Measurements from ENCODE around the gene RYR1.

RYR1 gene

DNA sequence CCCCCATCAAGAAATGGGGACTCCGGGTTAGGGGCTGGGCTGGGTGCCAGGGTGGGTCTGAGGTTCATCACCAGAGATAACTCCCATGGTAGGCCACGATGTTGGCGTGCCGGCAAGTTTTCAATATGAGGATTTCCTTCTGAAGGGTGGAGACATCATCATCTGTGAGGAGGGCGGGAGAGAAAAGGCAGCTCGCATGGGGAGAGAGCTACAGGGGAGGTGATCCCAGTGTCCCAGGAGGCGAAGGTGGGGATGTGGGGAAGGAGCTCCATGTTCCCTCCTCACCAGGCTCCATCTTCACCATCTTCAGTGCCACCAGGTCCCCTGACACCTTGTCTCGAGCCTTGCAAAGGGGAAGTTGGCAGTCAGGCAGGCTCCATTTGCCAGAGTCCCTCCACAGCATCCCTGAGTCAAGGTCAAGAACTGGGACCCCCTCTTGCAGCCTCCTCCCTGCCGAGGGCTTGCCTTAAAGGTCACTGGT lies 183.8 kb downstream of the RYR1 start:
- Histone ChIP-seq H3K27me3 (ENCODE audit: control insufficient read depth, low read length) (no peaks in the 10 kb centered on the region), H3F3A (ENCODE audit: control insufficient read depth, insufficient read depth) (peaks cover 8% of the 10 kb centered on the region), H3K9me2 (replicated peaks; ENCODE audit: control insufficient read depth, low read length) (no peaks in the 10 kb centered on the region), H4K20me1 (ENCODE audit: control insufficient read depth, insufficient read depth, low read depth, low read length) (peaks cover 8% of the 10 kb centered on the region; the same call in 1 of the 2 replicates), H3K4me1 (ENCODE audit: control insufficient read depth, low read length) (peaks cover 40% of the 10 kb centered on the region), H3K4me2 (ENCODE audit: low read length) (peak overlapping the region; percentile 93), H3K36me3 (ENCODE audit: control insufficient read depth, low read length) (peaks cover 60% of the 10 kb centered on the region), H3K27ac (ENCODE audit: low read depth, low read length) (peak overlapping the region; percentile 91), H3K9me3 (ENCODE audit: control insufficient read depth, insufficient read depth, low read length) (no peaks in the 10 kb centered on the region), H3K4me3 (ENCODE audit: low read length) (peak overlapping the region; percentile 90), H3K79me2 (ENCODE audit: control insufficient read depth, low read length) (peaks cover 64% of the 10 kb centered on the region)
- TF ChIP-seq, protein P1, sequence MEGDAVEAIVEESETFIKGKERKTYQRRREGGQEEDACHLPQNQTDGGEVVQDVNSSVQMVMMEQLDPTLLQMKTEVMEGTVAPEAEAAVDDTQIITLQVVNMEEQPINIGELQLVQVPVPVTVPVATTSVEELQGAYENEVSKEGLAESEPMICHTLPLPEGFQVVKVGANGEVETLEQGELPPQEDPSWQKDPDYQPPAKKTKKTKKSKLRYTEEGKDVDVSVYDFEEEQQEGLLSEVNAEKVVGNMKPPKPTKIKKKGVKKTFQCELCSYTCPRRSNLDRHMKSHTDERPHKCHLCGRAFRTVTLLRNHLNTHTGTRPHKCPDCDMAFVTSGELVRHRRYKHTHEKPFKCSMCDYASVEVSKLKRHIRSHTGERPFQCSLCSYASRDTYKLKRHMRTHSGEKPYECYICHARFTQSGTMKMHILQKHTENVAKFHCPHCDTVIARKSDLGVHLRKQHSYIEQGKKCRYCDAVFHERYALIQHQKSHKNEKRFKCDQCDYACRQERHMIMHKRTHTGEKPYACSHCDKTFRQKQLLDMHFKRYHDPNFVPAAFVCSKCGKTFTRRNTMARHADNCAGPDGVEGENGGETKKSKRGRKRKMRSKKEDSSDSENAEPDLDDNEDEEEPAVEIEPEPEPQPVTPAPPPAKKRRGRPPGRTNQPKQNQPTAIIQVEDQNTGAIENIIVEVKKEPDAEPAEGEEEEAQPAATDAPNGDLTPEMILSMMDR (IDR thresholded peaks at IDR 0.05; ENCODE audit: low read depth, low read length, poor library complexity, severe bottlenecking): no peak
- no peak for TF ChIP-seq EZH2phosphoT487 (IDR thresholded peaks at IDR 0.05; ENCODE audit: borderline replicate concordance, low read length)

- Histone ChIP-seq H3K4me2 (ENCODE audit: low read length) (peak within 1 kb of the TSS; percentile 93), H3K9me2 (replicated peaks; ENCODE audit: control insufficient read depth, low read length) (no peaks in the 10 kb centered on the region), H3K9me3 (ENCODE audit: control insufficient read depth, insufficient read depth, low read length) (no peaks in the 10 kb centered on the region), H3F3A (ENCODE audit: control insufficient read depth, insufficient read depth) (peaks cover 8% of the 10 kb centered on the region), H3K4me1 (ENCODE audit: control insufficient read depth, low read length) (peaks cover 40% of the 10 kb centered on the region), H4K20me1 (ENCODE audit: control insufficient read depth, insufficient read depth, low read depth, low read length) (peaks cover 8% of the 10 kb centered on the region; the same call in 1 of the 2 replicates), H3K4me3 (ENCODE audit: low read length) (peak within 1 kb of the TSS; percentile 90), H3K36me3 (ENCODE audit: control insufficient read depth, low read length) (peaks cover 61% of the 10 kb centered on the region), H3K79me2 (ENCODE audit: control insufficient read depth, low read length) (peaks cover 64% of the 10 kb centered on the region), H3K27me3 (ENCODE audit: control insufficient read depth, low read length) (no peaks in the 10 kb centered on the region), H3K27ac (ENCODE audit: low read depth, low read length) (peak within 1 kb of the TSS; percentile 91)
- TF ChIP-seq, protein P1 (IDR thresholded peaks at IDR 0.05; ENCODE audit: low read depth, low read length, poor library complexity, severe bottlenecking): no peak
- TF ChIP-seq EZH2phosphoT487 (IDR thresholded peaks at IDR 0.05; ENCODE audit: borderline replicate concordance, low read length): no peak
Observed at GRCh38 chr19:38617764-38618589, 184.5 kb downstream of the RYR1 start, which contains the start of gene MAP4K1. TSS of gene MAP4K1 (minus strand) at chr19:38617953. CDS start at chr19:38617895, 58 bp downstream.

DNA sequence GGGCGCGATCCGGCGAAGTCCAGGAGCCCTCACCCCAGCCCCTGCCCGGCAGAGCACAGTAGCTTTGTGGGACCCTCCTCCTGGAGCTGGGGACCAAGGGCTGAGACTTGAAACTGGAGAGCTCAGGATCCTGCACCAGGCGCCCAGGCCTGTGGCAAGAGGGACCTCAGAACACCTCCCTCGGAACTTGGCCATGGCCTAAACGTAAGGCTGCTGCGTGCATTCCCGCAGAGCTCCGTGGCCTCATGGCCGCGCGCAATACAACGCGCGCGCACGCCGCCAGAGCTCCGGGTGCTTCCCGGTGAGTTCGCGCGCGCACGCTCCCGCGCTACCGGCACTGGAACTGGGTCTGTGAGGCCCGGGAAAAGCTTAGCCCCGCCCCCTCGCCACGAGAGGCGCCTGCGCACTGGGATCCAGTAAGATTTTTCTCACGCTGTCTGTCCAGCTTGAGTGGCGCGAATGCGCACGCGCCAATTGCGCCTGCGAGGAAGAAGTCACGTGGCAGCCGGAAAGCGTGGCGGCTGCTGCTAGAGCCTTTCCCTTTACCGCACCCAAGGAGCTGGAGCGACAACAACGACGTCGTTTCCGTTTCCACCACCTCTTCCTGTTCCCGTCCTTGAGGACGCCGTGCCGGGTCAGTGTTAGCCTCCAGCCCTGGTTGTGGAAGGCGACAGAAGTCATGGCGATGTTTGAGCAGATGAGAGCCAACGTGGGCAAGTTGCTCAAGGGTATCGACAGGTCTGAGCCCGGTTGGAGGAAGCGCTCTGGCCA lies 185.3 kb downstream of the RYR1 start, which contains the start of gene EIF3K:
Gene EIF3K (plus strand): TSS at position 599 of the 771 bp plus-strand sequence. CDS start 81 bp downstream, at position 680.
- no peaks in the 10 kb centered on the region for H3K27me3 ChIP-seq (ENCODE audit: control insufficient read depth, low read length)
- H3K27ac ChIP-seq (ENCODE audit: low read depth, low read length): peak within 1 kb of the TSS; percentile 91
- H3K4me3 ChIP-seq (ENCODE audit: low read length): peak within 1 kb of the TSS; percentile 90
- H3K79me2 ChIP-seq (ENCODE audit: control insufficient read depth, low read length): peaks cover 60% of the 10 kb centered on the region
- TF ChIP-seq, protein P1 (IDR thresholded peaks at IDR 0.05; ENCODE audit: low read depth, low read length, poor library complexity, severe bottlenecking): no peak
- TF ChIP-seq EZH2phosphoT487 (IDR thresholded peaks at IDR 0.05; ENCODE audit: borderline replicate concordance, low read length): no peak
- peaks cover 8% of the 10 kb centered on the region for H3F3A ChIP-seq (ENCODE audit: control insufficient read depth, insufficient read depth)
- peaks cover 40% of the 10 kb centered on the region for H3K4me1 ChIP-seq (ENCODE audit: control insufficient read depth, low read length)
- H3K9me3 ChIP-seq (ENCODE audit: control insufficient read depth, insufficient read depth, low read length): no peaks in the 10 kb centered on the region
- H3K36me3 ChIP-seq (ENCODE audit: control insufficient read depth, low read length): peaks cover 59% of the 10 kb centered on the region
- no peaks in the 10 kb centered on the region for H3K9me2 ChIP-seq (replicated peaks; ENCODE audit: control insufficient read depth, low read length)
- H4K20me1 ChIP-seq (ENCODE audit: control insufficient read depth, insufficient read depth, low read depth, low read length): peaks cover 8% of the 10 kb centered on the region; the same call in 1 of the 2 replicates
- peak within 1 kb of the TSS; percentile 98 for H3K4me2 ChIP-seq (ENCODE audit: low read length)
